ENCODE measurements around the gene ANKRD35. TPM values are rescaled to one million over a fixed set of nuclear protein-coding genes. Genes with fewer than 3 reads are reported as not detected.

Gene ANKRD35
- total and polyA plus RNA-seq, 2 of the 8 experiments (the other 6 are each of a cell fraction or from before 2014, with no cell fraction given): 1.6 to 3.0 TPM

DNA sequence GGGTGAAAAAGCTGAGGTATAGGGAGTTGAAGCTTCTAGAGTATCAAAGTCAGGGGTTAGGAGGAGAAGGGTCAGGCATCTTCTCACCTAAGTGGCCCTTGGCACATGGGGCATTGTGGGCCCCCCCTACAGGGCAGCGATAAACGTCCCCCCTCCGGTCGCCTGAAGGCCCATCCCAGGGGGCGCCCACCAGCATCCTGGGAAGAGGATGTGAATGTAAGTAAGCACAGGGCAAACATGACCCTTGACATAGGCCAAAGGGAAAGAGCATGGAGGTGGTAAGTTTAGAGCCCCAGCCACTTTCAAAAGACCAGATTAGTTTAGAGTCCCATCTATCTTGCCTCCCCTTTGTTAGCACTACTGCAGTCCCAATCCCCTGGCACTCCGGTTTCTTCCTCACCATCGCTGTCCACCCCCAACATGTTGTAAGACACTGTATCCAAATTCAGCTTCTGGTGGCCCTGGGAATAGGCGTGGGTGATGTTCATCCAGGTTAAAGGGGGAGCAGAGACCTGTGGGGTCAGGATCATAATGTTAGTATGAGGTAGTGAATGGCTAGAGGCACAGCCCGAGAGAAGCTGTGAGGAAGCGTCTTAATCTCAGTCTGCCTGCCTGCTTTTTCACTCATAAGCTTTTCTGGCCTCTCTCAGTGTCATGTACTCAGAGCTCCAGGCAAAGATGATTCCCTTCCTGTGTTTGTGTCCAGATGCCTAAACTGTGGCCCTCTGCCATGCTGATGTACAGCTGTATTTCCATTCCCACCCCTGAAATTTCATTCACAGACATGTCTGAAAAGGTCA is 21.5 kb upstream of the ANKRD35 start:
- H3K27ac ChIP-seq (ENCODE audit: low read depth, low read length): no peak overlapping the region
- H3K36me3 ChIP-seq (ENCODE audit: control insufficient read depth in 2 of 4, insufficient read depth in 4 of 4, low read length in 3 of 4): peaks cover 0 to 7% (median 0%) of the 10 kb centered on the region in 4 experiments; a peak in 1 of 8 replicates
- H4K20me1 ChIP-seq (replicated peaks in 1 of 2; ENCODE audit: control insufficient read depth in 1 of 2, insufficient read depth in 2 of 2, low read length in 2 of 2): no peaks in the 10 kb centered on the region
- WGBS, 2 experiments (ENCODE audit: extremely low coverage in 1 of 2, insufficient coverage in 1 of 2, insufficient read length in 1 of 2, insufficient replicate concordance in 2 of 2, low coverage in 1 of 2, low lambda C conversion rate in 2 of 2, missing lambda C conversion rate in 1 of 2): 74% methylated on average over 10 of the region's 10 CpGs; no CpG with 5 or more reads in 1 of the 2 experiments
- H3K9me3 ChIP-seq (ENCODE audit: insufficient read depth in 2 of 2, low read depth in 1 of 2, low read length in 1 of 2): no peaks in the 10 kb centered on the region
- no peak overlapping the region for H3K18ac ChIP-seq (ENCODE audit: extremely low read depth, low read length)
- H3K23me2 ChIP-seq (ENCODE audit: low read depth, low read length): peaks cover 2% of the 10 kb centered on the region
- H2BK120ac ChIP-seq (replicated peaks; ENCODE audit: low read depth, low read length): no peak overlapping the region
- CTCF ChIA-PET (ENCODE audit: partially characterized antibody): interaction anchor here (0.7 to 15.9 kb wide), 12 partner anchors 8 to 99 kb away, joined by 3 to 146 read pairs (median 4); partner anchors contain the start of genes ANKRD35, NUDT17, PEX11B and PIAS3
- H3K4me1 ChIP-seq (replicated peaks in 1 of 4; ENCODE audit: control insufficient read depth in 3 of 4, insufficient read depth in 4 of 4, low read length in 3 of 4): peaks cover 0 to 3% (median 0%) of the 10 kb centered on the region in 4 experiments; a peak in 2 of 7 replicates
- no peak overlapping the region for H2BK5ac ChIP-seq (ENCODE audit: low read depth, low read length)
- no peak overlapping the region for H2BK20ac ChIP-seq (ENCODE audit: low read length)
- no peak overlapping the region for H4K5ac ChIP-seq (ENCODE audit: insufficient read length, low read depth, low read length)
- no peak overlapping the region for H2BK15ac ChIP-seq (ENCODE audit: low read length)
- no peak overlapping the region for H3K14ac ChIP-seq (ENCODE audit: insufficient read length)
- H2AFZ ChIP-seq (ENCODE audit: low read length): no peak overlapping the region
- H4K8ac ChIP-seq (ENCODE audit: extremely low read depth, insufficient read depth, low read length): no peak overlapping the region
- POLR2A ChIA-PET (ENCODE audit: partially characterized antibody): interaction anchor here (0.9 to 1.2 kb wide), 2 partner anchors 49 to 145 kb away, joined by 3 read pairs; partner anchors contain the start of gene PIAS3
- H3K9ac ChIP-seq (replicated peaks in 1 of 4; ENCODE audit: extremely low read depth in 1 of 4, low read depth in 3 of 4, low read length in 3 of 4): no peak overlapping the region
- no peak overlapping the region for H4K91ac ChIP-seq (replicated peaks; ENCODE audit: insufficient read length, low read length)
- H3K23ac ChIP-seq (ENCODE audit: insufficient read length): no peak overlapping the region
- H3K79me2 ChIP-seq (ENCODE audit: control insufficient read depth in 1 of 2, insufficient read depth in 2 of 2, low read length in 2 of 2): no peaks in the 10 kb centered on the region
- no peaks in the 10 kb centered on the region for H3K79me1 ChIP-seq (ENCODE audit: low read depth, low read length)
- H2BK12ac ChIP-seq (ENCODE audit: low read depth, low read length): no peak overlapping the region
- DNase-seq (ENCODE audit: low read depth in 1 of 2, low spot score in 2 of 2) (no peak), FAIRE-seq (no peak)
- no peak overlapping the region for H2AK5ac ChIP-seq (ENCODE audit: low read depth, low read length)
- no peak overlapping the region for H3K4me3 ChIP-seq (ENCODE audit: extremely low read depth in 1 of 4, insufficient read depth in 2 of 4, low read depth in 3 of 4, low read length in 4 of 4)
- no peak overlapping the region for H3K4ac ChIP-seq (replicated peaks; ENCODE audit: insufficient read length, low read depth, low read length)
- H3K56ac ChIP-seq (replicated peaks; ENCODE audit: insufficient read length, low read depth, low read length): no peak overlapping the region
- H3K27me3 ChIP-seq (replicated peaks in 1 of 4; ENCODE audit: control insufficient read depth in 3 of 4, extremely low read depth in 1 of 4, insufficient read depth in 3 of 4, low read length in 3 of 4): no peaks in the 10 kb centered on the region
- TF ChIP-seq CHD2 (IDR thresholded peaks at IDR 0.05; ENCODE audit: low read length) (no peak), SUZ12 (IDR thresholded peaks at IDR 0.05; ENCODE audit: low read length) (no peak), SP1 (IDR thresholded peaks at IDR 0.05; ENCODE audit: low read depth, low read length) (no peak), CREB1 (IDR thresholded peaks at IDR 0.05) (no peak), JUND (IDR thresholded peaks at IDR 0.05; ENCODE audit: low read length) (no peak), TEAD4 (IDR thresholded peaks at IDR 0.05; ENCODE audit: low read depth, low read length) (no peak), BACH1 (IDR thresholded peaks at IDR 0.05; ENCODE audit: low read length) (no peak)
- H3K4me2 ChIP-seq (ENCODE audit: insufficient read depth in 1 of 2, low read depth in 2 of 2, low read length in 2 of 2): no peak overlapping the region

All from H1 (cell line).